OCI-LY1 (cell line): ENCODE measurements around the gene LUC7L2.
"Not testable (repeated sequence)": the region's sequence is repeated elsewhere in the genome, so short reads cannot be mapped to it uniquely, and the experiment has no call there.

Experiments used
- CTCF ChIP-seq: fragments of 200-600 bp; sonication (generic), shearing (Covaris generic); IDR thresholded peaks from 2 replicates; pipeline ENCODE4 v1.5.1; 2017; ENCODE audit warnings: mild to moderate bottlenecking, antibody characterized with exemption, low read length, moderate library complexity, mixed read lengths
- EZH2 ChIP-seq: fragments of 200-600 bp; sonication (generic), shearing (Covaris generic); IDR thresholded peaks from 2 replicates; pipeline ENCODE4 v1.8.0; 2017; ENCODE audit warnings: borderline replicate concordance, mixed run types, mild to moderate bottlenecking, antibody characterized with exemption, low read length, moderate library complexity, mixed read lengths

DNA sequence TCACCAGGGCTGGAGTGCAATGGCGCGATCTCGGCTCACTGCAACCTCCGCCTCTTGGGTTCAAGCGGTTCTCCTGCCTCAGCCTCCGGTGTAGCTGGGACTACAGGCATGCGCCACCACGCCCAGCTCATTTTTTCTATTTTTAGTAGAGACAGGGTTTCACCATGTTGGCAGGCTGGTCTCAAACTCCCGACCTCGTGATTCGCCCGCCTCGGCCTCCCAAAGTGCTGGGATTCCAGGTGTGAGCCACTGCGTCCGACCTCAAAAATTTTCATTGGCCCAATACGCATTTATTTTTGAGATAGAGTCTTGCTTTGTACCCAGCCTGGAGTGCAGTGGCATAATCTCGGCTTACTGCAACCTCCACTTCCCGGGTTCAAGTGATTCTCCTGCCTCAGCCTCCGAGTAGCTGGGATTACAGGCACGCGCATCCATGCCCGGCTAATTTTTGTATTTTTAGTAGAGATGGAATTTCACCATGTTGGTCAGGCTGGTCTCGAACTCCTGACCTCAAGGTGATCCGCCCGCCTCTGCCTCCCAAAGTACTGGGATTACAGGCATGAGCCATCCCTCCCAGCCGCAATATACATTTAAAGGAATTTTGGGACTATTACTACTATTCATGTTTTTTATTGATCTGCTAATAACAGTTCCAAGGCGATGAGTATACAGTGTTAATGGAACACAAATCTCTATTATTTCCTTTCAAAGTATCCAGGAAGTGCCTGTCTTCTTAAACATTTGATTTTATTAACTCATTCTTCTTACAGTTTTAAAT is 1.8 kb upstream of the LUC7L2 start:
- not testable (repeated sequence) for TF ChIP-seq CTCF, EZH2
